Right lobe of liver (tissue), 6 donors: Measurements from ENCODE around the gene LEMD1. TPM values are rescaled to one million over a fixed set of nuclear protein-coding genes. Genes with fewer than 3 reads are reported as not detected.

Experiments used
- ATAC-seq, 4 donors: fragments of 200-7000 bp; cut with Tn5 transposase; one replicate each; pipeline ENCODE4 v1.9.1; 2020; ENCODE audit warnings: mild to moderate bottlenecking in 4 of 4, moderate library complexity in 4 of 4
- DNase-seq, 3 donors: peaks; one replicate each; pipeline ENCODE4 v3.0.0-alpha.2; 2020
- H3K27ac ChIP-seq, 3 donors: fragments of 200-600 bp; one replicate each; pipeline ENCODE4 v1.8.0; 2022
- H3K27me3 ChIP-seq, 2 donors: fragments of 200-600 bp; one replicate each; pipeline ENCODE4 v1.8.0; 2022
- H3K36me3 ChIP-seq, 4 donors: fragments of 200-600 bp; sonication (generic) in 1 of 4; one replicate each; pipeline versions ENCODE4 v1.5.1 to v1.8.0; 2017 to 2022; ENCODE audit warnings: control low read depth in 1 of 4
- H3K4me1 ChIP-seq, 4 donors: fragments of 200-600 bp; sonication (generic) in 1 of 4; one replicate each; pipeline versions ENCODE4 v1.5.1 to v1.8.0; 2017 to 2022; ENCODE audit warnings: control low read depth in 1 of 4
- H3K4me3 ChIP-seq, 3 donors: fragments of 200-600 bp; one replicate each; pipeline ENCODE4 v1.8.0; 2022
- H3K9me3 ChIP-seq, 4 donors: fragments of 200-600 bp; sonication (generic) in 1 of 4; one replicate each; pipeline versions ENCODE4 v1.5.1 to v1.8.0; 2017 to 2022; ENCODE audit warnings: control low read depth in 1 of 4
- CTCF ChIP-seq, 4 donors: fragments of 200-600 bp in 3 of 4; fragments of 450-650 bp in 1 of 4; IDR thresholded peaks; one replicate each; pipeline versions ENCODE4 v1.5.1 to v1.8.0; 2016 to 2022; ENCODE audit warnings: antibody characterized with exemption in 4 of 4, mild to moderate bottlenecking in 2 of 4
- POLR2A ChIP-seq: fragments of 450-650 bp; IDR thresholded peaks from one replicate; pipeline ENCODE4 v1.6.1; 2017; ENCODE audit warnings: antibody characterized with exemption, mild to moderate bottlenecking
- WGBS: methylation state at CpG from one replicate; pipeline ENCODE4 v1.1.6; 2018; ENCODE audit warnings: low coverage, low lambda C conversion rate; ENCODE audit not compliant: insufficient coverage; ENCODE audit errors: missing lambda C conversion rate; 5-methylcytosine and 5-hydroxymethylcytosine counted together
- intact Hi-C, 2 donors: fragments of 100-400 bp; cut with DNase I; formaldehyde crosslinking; loops; one replicate each; pipeline versions ENCODE4 v1.11.2 to v1.14.1; 2022
- total RNA-seq, 6 experiments: library from RNA; depleted of rRNA in 2 of 6; stranded (reverse); fragments of >200 nt in 2 of 6; fragmentation: NEBNext Ultra II Directional in 3 of 6; extraction: Animal tissue kit (Norgen Biotek cat#: 25700) in 3 of 6; gene quantifications; one replicate each; pipeline versions ENCODE4 v1.1.0 to v1.2.4, GENCODE V29; 2016 to 2023
- donor health status: DM: no; HTN: yes; CAD: no.
- donor health status: DM: no; HTN: no; CAD: no.
- donor health status: DM: no; HTN: no; CAD: no.
- donor health status: DM: no; HTN: yes; CAD: no.
- donor health status: DM: no; HTN: yes; CAD: no.

Gene LEMD1
- total RNA-seq, 6 experiments from 2014 or later: not detected

DNA sequence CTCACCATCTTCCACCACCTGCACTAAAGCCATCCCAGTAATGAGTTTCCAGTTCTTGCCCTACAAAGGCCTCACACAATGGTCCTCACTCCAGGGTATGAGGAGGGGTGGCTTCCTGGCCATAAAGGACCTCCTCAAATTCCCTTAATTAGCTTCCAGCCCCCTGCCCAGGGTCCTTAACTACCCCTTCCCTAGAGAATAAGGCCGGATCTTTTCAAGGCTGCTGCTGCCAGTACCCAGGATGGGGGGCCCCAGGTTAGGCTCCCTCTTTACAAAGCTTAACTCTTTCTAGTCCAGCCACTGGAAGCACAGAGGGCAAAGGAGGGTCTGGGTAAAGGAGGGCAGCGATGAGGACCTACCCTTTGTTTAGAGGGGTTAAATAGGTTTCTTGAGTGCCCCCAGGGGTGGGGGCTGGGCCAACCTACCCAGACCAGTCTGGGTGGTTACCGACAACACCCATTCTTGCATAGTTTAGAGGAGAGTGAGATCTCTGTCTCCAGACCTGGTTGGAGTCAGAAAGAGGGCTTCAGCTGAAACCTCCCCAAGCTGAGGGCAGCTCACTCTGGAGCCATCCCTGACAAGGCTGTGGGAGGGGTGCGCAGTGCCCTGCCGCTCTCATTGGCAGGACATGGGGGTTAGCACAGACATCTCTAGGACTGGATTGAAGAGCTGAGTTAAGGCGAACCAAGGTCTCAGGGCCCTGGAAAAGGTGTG, 26.8 kb upstream of the LEMD1 start:
- no peaks in the 10 kb centered on the region for H3K9me3 ChIP-seq
- peaks cover 0 to 2% of the 10 kb centered on the region in 2 donors for H3K27me3 ChIP-seq
- TF ChIP-seq POLR2A: no peak
- DNase-seq (no peak), ATAC-seq (no peak)
- intact Hi-C loops: no loop called here
- 46% methylated on average over 2 of the region's 6 CpGs for WGBS
- H3K27ac ChIP-seq: no peak overlapping the region
- no peaks in the 10 kb centered on the region for H3K36me3 ChIP-seq
- H3K4me1 ChIP-seq: no peaks in the 10 kb centered on the region
- no peak overlapping the region for H3K4me3 ChIP-seq

- H3K27me3 ChIP-seq: no peaks in the 10 kb centered on the region
- no peak for TF ChIP-seq POLR2A
- no peak for TF ChIP-seq CTCF (IDR thresholded peaks at IDR 0.05)
Observed at GRCh38 chr1:205447457-205448341, 25.8 kb upstream of the LEMD1 start.

GRCh38 chr1:205446828-205447227, 25.0 kb upstream of the LEMD1 start:
- H3K27me3 ChIP-seq: no peaks in the 10 kb centered on the region
- H3K36me3 ChIP-seq: no peaks in the 10 kb centered on the region
- 47% methylated on average over 6 of the region's 9 CpGs for WGBS
- H3K4me1 ChIP-seq: no peaks in the 10 kb centered on the region
- DNase-seq (no peak), ATAC-seq (no peak)
- no peak overlapping the region for H3K27ac ChIP-seq
- no peaks in the 10 kb centered on the region for H3K9me3 ChIP-seq
- intact Hi-C loops: no loop called here
- H3K4me3 ChIP-seq: no peak overlapping the region
- TF ChIP-seq POLR2A: no peak
- no peak for TF ChIP-seq CTCF (IDR thresholded peaks at IDR 0.05)

More at GRCh38 chr1:205447457-205448341, 25.8 kb upstream of the LEMD1 start:
- H3K4me3 ChIP-seq: no peak overlapping the region
- intact Hi-C loops: no loop called here
- no peaks in the 10 kb centered on the region for H3K4me1 ChIP-seq
- WGBS: 37% methylated on average over 9 of the region's 19 CpGs
- no peak overlapping the region for H3K27ac ChIP-seq
- H3K9me3 ChIP-seq: no peaks in the 10 kb centered on the region
- DNase-seq: no peak
- no peaks in the 10 kb centered on the region for H3K36me3 ChIP-seq
- ATAC-seq: no peak

DNA sequence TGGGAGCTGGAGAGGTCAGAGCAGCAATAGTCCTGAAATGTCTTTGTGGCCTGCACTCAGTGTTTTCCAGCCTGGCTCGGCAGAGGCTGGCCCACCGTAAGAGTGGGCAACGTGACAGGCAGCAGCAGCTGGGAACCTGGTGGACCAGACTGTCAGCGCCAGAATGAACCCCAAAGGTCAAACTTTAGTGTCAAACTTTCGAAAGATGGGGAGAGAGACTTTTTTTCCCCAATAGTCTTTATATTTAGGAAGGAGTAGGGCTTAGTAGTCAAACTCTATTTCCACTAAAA, 23.7 kb upstream of the LEMD1 start:
- no peaks in the 10 kb centered on the region for H3K4me1 ChIP-seq
- TF ChIP-seq CTCF (IDR thresholded peaks at IDR 0.05) (no peak), POLR2A (no peak)
- no peaks in the 10 kb centered on the region for H3K36me3 ChIP-seq
- H3K27me3 ChIP-seq: no peaks in the 10 kb centered on the region
- no peak overlapping the region for H3K27ac ChIP-seq
- no peak overlapping the region for H3K4me3 ChIP-seq
- ATAC-seq: no peak
- 76% methylated on average over 4 of the region's 5 CpGs for WGBS
- DNase-seq: no peak
- H3K9me3 ChIP-seq: no peaks in the 10 kb centered on the region
- intact Hi-C loops: no loop called here
